Astrocyte (in vitro differentiated cells and primary cell): Measurements from ENCODE around the gene PXK. TPM values are rescaled to one million over a fixed set of nuclear protein-coding genes. Genes with fewer than 3 reads are reported as not detected.

Experiments
- DNase-seq: peaks from one replicate; pipeline ENCODE4 v3.0.0-alpha.2; 2010; ENCODE audit warnings: low read depth
- FAIRE-seq: peaks from 2 replicates; lab custom pipeline; 2011; peaks lifted over from hg19 to GRCh38; lab: Jason Lieb, UNC
- H2AFZ ChIP-seq: 2 replicates; pipeline ENCODE4 v1.6.0; 2012; ENCODE audit warnings: low read depth, low read length, inconsistent platforms
- H3K27ac ChIP-seq: 2 replicates; pipeline ENCODE4 v1.5.1; 2011; ENCODE audit warnings: low read depth, low read length, inconsistent platforms
- H3K27me3 ChIP-seq: 2 replicates; pipeline ENCODE4 v1.6.0; 2011; ENCODE audit warnings: low read length, inconsistent platforms; ENCODE audit not compliant: insufficient read depth
- H3K36me3 ChIP-seq: 2 replicates; pipeline ENCODE4 v1.5.1; 2011; ENCODE audit warnings: low read length, inconsistent platforms; ENCODE audit not compliant: insufficient read depth
- H3K4me1 ChIP-seq: 2 replicates; pipeline ENCODE4 v1.5.1; 2011; ENCODE audit warnings: low read length, inconsistent platforms; ENCODE audit not compliant: insufficient read depth
- H3K4me2 ChIP-seq: 2 replicates; pipeline ENCODE4 v1.6.0; 2012; ENCODE audit warnings: low read length, inconsistent platforms
- H3K4me3 ChIP-seq: 2 replicates; pipeline ENCODE4 v1.5.1; 2011; ENCODE audit warnings: low read depth, mild to moderate bottlenecking, low read length, inconsistent platforms; ENCODE audit not compliant: insufficient read depth
- H3K79me2 ChIP-seq: 2 replicates; pipeline ENCODE4 v1.6.0; 2012; ENCODE audit warnings: mild to moderate bottlenecking, low read length, inconsistent platforms; ENCODE audit not compliant: insufficient read depth
- H3K9ac ChIP-seq: 2 replicates; pipeline ENCODE4 v1.6.0; 2012; ENCODE audit warnings: mild to moderate bottlenecking, low read length, inconsistent platforms
- H3K9me3 ChIP-seq: 2 replicates; pipeline ENCODE4 v1.5.1; 2012; ENCODE audit warnings: low read depth, mild to moderate bottlenecking, low read length, inconsistent platforms; ENCODE audit not compliant: insufficient read depth
- H4K20me1 ChIP-seq: 2 replicates; pipeline ENCODE4 v1.6.0; 2012; ENCODE audit warnings: low read length, inconsistent platforms; ENCODE audit not compliant: insufficient read depth
- H3K27ac Mint-ChIP-seq: one replicate; pipeline ENCODE4 v1.8.0; 2021; ENCODE audit warnings: mild to moderate bottlenecking, mixed read lengths; ENCODE audit not compliant: unreplicated experiment
- H3K27me3 Mint-ChIP-seq: one replicate; pipeline ENCODE4 v1.8.0; 2021; ENCODE audit warnings: low read depth, mixed read lengths; ENCODE audit not compliant: unreplicated experiment
- H3K36me3 Mint-ChIP-seq: one replicate; pipeline ENCODE4 v1.8.0; 2021; ENCODE audit warnings: low read depth, mixed read lengths; ENCODE audit not compliant: unreplicated experiment
- H3K4me1 Mint-ChIP-seq: one replicate; pipeline ENCODE4 v1.8.0; 2021; ENCODE audit warnings: low read depth, mixed read lengths; ENCODE audit not compliant: unreplicated experiment
- H3K4me3 Mint-ChIP-seq: one replicate; pipeline ENCODE4 v1.8.0; 2021; ENCODE audit warnings: mild to moderate bottlenecking, moderate library complexity, mixed read lengths; ENCODE audit not compliant: unreplicated experiment
- H3K9me3 Mint-ChIP-seq: one replicate; pipeline ENCODE4 v1.8.0; 2021; ENCODE audit warnings: mild to moderate bottlenecking, mixed read lengths; ENCODE audit not compliant: unreplicated experiment
- EZH2 ChIP-seq: IDR thresholded peaks from 2 replicates; pipeline ENCODE4 v1.6.1; 2012; ENCODE audit warnings: mild to moderate bottlenecking, low read length, inconsistent platforms; ENCODE audit not compliant: insufficient read depth
- total RNA-seq: library from RNA; stranded (reverse); gene quantifications from 2 replicates; pipeline ENCODE4 v1.2.1, GENCODE V29; 2021
- TF ChIP-seq, protein P1 (sequence below): IDR thresholded peaks from 2 replicates; pipeline ENCODE4 v1.5.1; 2011; ENCODE audit warnings: low read depth, mild to moderate bottlenecking, inconsistent platforms, low read length, moderate library complexity; ENCODE audit not compliant: insufficient read depth

Gene PXK
- total RNA-seq, 1 donor from 2014 or later = 10.5 TPM

DNA sequence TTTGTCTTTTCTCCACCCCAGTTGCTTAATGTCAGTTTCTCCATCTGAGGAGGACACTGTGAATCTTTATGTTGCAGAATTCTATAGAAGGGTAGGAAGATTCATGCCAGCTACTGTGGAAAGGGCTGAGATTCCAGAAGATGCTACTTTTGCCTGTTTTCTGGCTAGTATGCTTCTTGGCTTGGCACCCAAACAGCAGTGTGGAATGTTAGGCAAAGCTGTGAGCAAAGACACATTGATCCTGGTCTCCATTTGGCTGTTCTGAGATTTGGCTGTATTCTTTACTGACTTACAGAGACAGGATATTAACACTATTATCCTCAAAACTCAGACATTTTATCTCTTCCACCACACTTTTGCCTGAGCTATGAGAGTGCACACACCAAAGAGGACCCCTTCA is 61.6 kb downstream of the PXK start:
- H3K4me3 Mint-ChIP-seq = no peak overlapping the region
- Histone ChIP-seq H3K36me3 (peaks cover 30% of the 10 kb centered on the region), H4K20me1 (no peaks in the 10 kb centered on the region), H3K4me3 (no peak overlapping the region), H3K9ac (no peak overlapping the region), H3K27ac (no peak overlapping the region), H2AFZ (no peak overlapping the region), H3K9me3 (no peaks in the 10 kb centered on the region), H3K4me2 (no peak overlapping the region), H3K27me3 (no peaks in the 10 kb centered on the region), H3K4me1 (no peaks in the 10 kb centered on the region), H3K79me2 (no peaks in the 10 kb centered on the region)
- DNase-seq = no peak
- no peaks in the 10 kb centered on the region for H3K9me3 Mint-ChIP-seq
- no peak overlapping the region for H3K27ac Mint-ChIP-seq
- peak; percentile 58 for FAIRE-seq
- peaks cover 15% of the 10 kb centered on the region for H3K36me3 Mint-ChIP-seq
- H3K27me3 Mint-ChIP-seq = no peaks in the 10 kb centered on the region
- TF ChIP-seq EZH2 = no peak
- TF ChIP-seq, protein P1, sequence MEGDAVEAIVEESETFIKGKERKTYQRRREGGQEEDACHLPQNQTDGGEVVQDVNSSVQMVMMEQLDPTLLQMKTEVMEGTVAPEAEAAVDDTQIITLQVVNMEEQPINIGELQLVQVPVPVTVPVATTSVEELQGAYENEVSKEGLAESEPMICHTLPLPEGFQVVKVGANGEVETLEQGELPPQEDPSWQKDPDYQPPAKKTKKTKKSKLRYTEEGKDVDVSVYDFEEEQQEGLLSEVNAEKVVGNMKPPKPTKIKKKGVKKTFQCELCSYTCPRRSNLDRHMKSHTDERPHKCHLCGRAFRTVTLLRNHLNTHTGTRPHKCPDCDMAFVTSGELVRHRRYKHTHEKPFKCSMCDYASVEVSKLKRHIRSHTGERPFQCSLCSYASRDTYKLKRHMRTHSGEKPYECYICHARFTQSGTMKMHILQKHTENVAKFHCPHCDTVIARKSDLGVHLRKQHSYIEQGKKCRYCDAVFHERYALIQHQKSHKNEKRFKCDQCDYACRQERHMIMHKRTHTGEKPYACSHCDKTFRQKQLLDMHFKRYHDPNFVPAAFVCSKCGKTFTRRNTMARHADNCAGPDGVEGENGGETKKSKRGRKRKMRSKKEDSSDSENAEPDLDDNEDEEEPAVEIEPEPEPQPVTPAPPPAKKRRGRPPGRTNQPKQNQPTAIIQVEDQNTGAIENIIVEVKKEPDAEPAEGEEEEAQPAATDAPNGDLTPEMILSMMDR = no peak
- peaks cover 2% of the 10 kb centered on the region for H3K4me1 Mint-ChIP-seq

GRCh38 chr3:58398669-58399333 is 66.1 kb downstream of the PXK start:
- Histone ChIP-seq H3K9ac (no peak overlapping the region), H3K27me3 (no peaks in the 10 kb centered on the region), H3K36me3 (peaks cover 35% of the 10 kb centered on the region), H3K4me1 (peaks cover 3% of the 10 kb centered on the region), H3K79me2 (no peaks in the 10 kb centered on the region), H2AFZ (no peak overlapping the region), H3K27ac (no peak overlapping the region), H3K4me3 (no peak overlapping the region), H4K20me1 (no peaks in the 10 kb centered on the region), H3K9me3 (no peaks in the 10 kb centered on the region), H3K4me2 (no peak overlapping the region)
- no peak for TF ChIP-seq EZH2
- TF ChIP-seq, protein P1 = no peak
- Mint-ChIP-seq H3K4me3 (no peak overlapping the region), H3K27ac (no peak overlapping the region), H3K27me3 (no peaks in the 10 kb centered on the region), H3K9me3 (no peaks in the 10 kb centered on the region), H3K36me3 (peaks cover 17% of the 10 kb centered on the region), H3K4me1 (no peaks in the 10 kb centered on the region)
- DNase-seq = no peak
- FAIRE-seq = no peak

DNA sequence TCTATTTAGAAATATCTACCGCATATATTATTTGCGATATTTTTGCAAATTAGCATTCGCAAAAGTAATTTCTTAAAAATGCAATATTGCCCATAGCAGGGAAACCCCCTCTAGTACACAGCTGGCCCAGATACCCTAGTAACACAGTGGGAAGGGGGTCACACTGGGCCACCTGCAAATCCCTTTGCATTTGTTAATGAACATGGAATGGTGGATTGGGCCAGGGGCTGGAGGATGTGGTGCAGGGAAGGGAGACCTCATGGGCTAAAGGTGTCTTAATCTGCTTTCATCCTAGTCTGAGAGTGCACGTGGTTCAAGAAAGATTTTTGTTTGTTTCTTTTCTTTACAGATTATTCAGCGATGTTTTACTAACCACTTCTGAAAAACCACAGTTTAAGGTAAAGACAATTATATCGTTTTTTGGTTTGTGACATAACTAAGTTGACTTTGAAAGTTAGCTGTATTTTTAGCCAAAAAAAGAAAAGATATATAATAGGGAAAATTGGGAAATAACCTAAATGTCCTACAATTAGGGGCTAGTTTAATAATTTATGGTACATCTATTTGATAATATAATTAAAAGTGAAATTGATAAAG is 70.9 kb downstream of the PXK start:
- Histone ChIP-seq H3K36me3 (peaks cover 9% of the 10 kb centered on the region), H3K4me3 (no peak overlapping the region), H3K4me1 (peaks cover 18% of the 10 kb centered on the region), H3K79me2 (no peaks in the 10 kb centered on the region), H3K27ac (peak overlapping the region; percentile 69), H3K9ac (peak overlapping the region; percentile 53), H3K4me2 (peak overlapping the region; percentile 73), H3K27me3 (no peaks in the 10 kb centered on the region), H2AFZ (no peak overlapping the region), H4K20me1 (no peaks in the 10 kb centered on the region), H3K9me3 (no peaks in the 10 kb centered on the region)
- H3K4me1 Mint-ChIP-seq = peaks cover 9% of the 10 kb centered on the region
- no peaks in the 10 kb centered on the region for H3K27me3 Mint-ChIP-seq
- H3K36me3 Mint-ChIP-seq = peaks cover 9% of the 10 kb centered on the region
- no peaks in the 10 kb centered on the region for H3K9me3 Mint-ChIP-seq
- H3K27ac Mint-ChIP-seq = no peak overlapping the region
- no peak overlapping the region for H3K4me3 Mint-ChIP-seq
- no peak for TF ChIP-seq EZH2
- TF ChIP-seq, protein P1 = no peak
- DNase-seq (no peak), FAIRE-seq (no peak)
